ENCODE results near the gene ZNF253.
A peak's percentile ranks its signal among the peaks of the same experiment; 100 is the strongest.
"Not testable (repeated sequence)": the region's sequence is repeated elsewhere in the genome, so short reads cannot be mapped to it uniquely, and the experiment has no call there.

Gene ZNF253

GRCh38 chr19:19865750-19866610, at the start of gene ZNF253:
TSS of gene ZNF253 (plus strand) at chr19:19865882. CDS start at chr19:19865997, 115 bp downstream.
- H3K4me3 ChIP-seq (ENCODE audit: low read depth, low read length): peak within 1 kb of the TSS; percentile 63
- DNase-seq (ENCODE audit: low read depth): peak; percentile 94
- no peak for TF ChIP-seq CTCF (IDR thresholded peaks at IDR 0.05; ENCODE audit: control insufficient read depth, extremely low read depth, insufficient read depth)

GRCh38 chr19:19816679-19817078, 49.0 kb upstream of the ZNF253 start:
- no peak overlapping the region for H3K4me3 ChIP-seq (ENCODE audit: low read depth, low read length)

GRCh38 chr19:19817357-19817756, 48.3 kb upstream of the ZNF253 start:
- no peak for DNase-seq (ENCODE audit: low read depth)
- no peak overlapping the region for H3K4me3 ChIP-seq (ENCODE audit: low read depth, low read length)
- no peak for TF ChIP-seq CTCF (IDR thresholded peaks at IDR 0.05; ENCODE audit: control insufficient read depth, extremely low read depth, insufficient read depth)

More at GRCh38 chr19:19816679-19817078, 49.0 kb upstream of the ZNF253 start:
- TF ChIP-seq CTCF (IDR thresholded peaks at IDR 0.05; ENCODE audit: control insufficient read depth, extremely low read depth, insufficient read depth): no peak
- DNase-seq (ENCODE audit: low read depth): no peak

- no peak for DNase-seq (ENCODE audit: low read depth)
- H3K4me3 ChIP-seq (ENCODE audit: low read depth, low read length): peak overlapping the region; percentile 89
These were observed 44.8 kb upstream of the ZNF253 start for GRCh38 chr19:19820774-19821320.

GRCh38 chr19:19821366-19821951, 44.2 kb upstream of the ZNF253 start, which contains the start of gene ZNF506:
TSS of gene ZNF506 (minus strand) at chr19:19821750. CDS start at chr19:19821603, 147 bp downstream.
- no peak for TF ChIP-seq CTCF (IDR thresholded peaks at IDR 0.05; ENCODE audit: control insufficient read depth, extremely low read depth, insufficient read depth)
- DNase-seq (ENCODE audit: low read depth): peak; percentile 92
- H3K4me3 ChIP-seq (ENCODE audit: low read depth, low read length): peak within 1 kb of the TSS; percentile 89

More at GRCh38 chr19:19820774-19821320, 44.8 kb upstream of the ZNF253 start:
- TF ChIP-seq CTCF (IDR thresholded peaks at IDR 0.05; ENCODE audit: control insufficient read depth, extremely low read depth, insufficient read depth): no peak

GRCh38 chr19:19821976-19822375, 43.7 kb upstream of the ZNF253 start:
- not testable (repeated sequence) for DNase-seq (ENCODE audit: low read depth)
- peak overlapping the region; percentile 89 for H3K4me3 ChIP-seq (ENCODE audit: low read depth, low read length)

- H3K4me3 ChIP-seq (ENCODE audit: low read depth, low read length): no peak overlapping the region
- TF ChIP-seq CTCF (IDR thresholded peaks at IDR 0.05; ENCODE audit: control insufficient read depth, extremely low read depth, insufficient read depth): no peak
- DNase-seq (ENCODE audit: low read depth): no peak
These were observed 41.8 kb upstream of the ZNF253 start for GRCh38 chr19:19823916-19824315.
